HEK293 (cell line): ENCODE results near the gene ALOXE3.

Experiments
- CTCF ChIA-PET: fragments of 350-600 bp; formaldehyde crosslinking; extraction: SDS; loops from one replicate; lab custom pipeline; 2021; ENCODE audit warnings: antibody characterized with exemption; lab: Yijun Ruan, JAX
- POLR2A ChIA-PET: fragments of 300-600 bp; formaldehyde crosslinking; extraction: SDS; loops from one replicate; lab custom pipeline; 2020; ENCODE audit warnings: antibody characterized with exemption, inconsistent platforms; lab: Yijun Ruan, JAX
- H3K27ac ChIP-seq: fragments of 200-500 bp; sonication (Bioruptor generic); 2 replicates; pipeline ENCODE4 v1.5.1; 2014; ENCODE audit warnings: low read depth, low read length, control low read depth, inconsistent platforms; ENCODE audit errors: extremely low read depth
- H3K36me3 ChIP-seq, 2 experiments: fragments of 200-500 bp in 1 of 2; sonication (Bioruptor generic) in 1 of 2; 1 replicate in 1 of 2; 2 replicates in 1 of 2; pipeline ENCODE4 v1.5.1; 2014 to 2017; ENCODE audit warnings: inconsistent platforms in 2 of 2, low read length in 2 of 2; ENCODE audit not compliant: control insufficient read depth in 2 of 2, insufficient read depth in 1 of 2
- H3K4me1 ChIP-seq: fragments of 200-500 bp; sonication (Bioruptor generic); 2 replicates; pipeline ENCODE4 v1.5.1; 2014; ENCODE audit warnings: mild to moderate bottlenecking, low read length, inconsistent platforms; ENCODE audit not compliant: control insufficient read depth, insufficient read depth
- H3K4me3 ChIP-seq: 2 replicates; pipeline ENCODE4 v1.5.1; 2011; ENCODE audit warnings: low read depth, mild to moderate bottlenecking, control low read depth, low read length, moderate library complexity
- H3K9me3 ChIP-seq: fragments of 200-500 bp; sonication (Bioruptor generic); 2 replicates; pipeline ENCODE4 v1.5.1; 2014; ENCODE audit warnings: low read depth, low read length, inconsistent platforms; ENCODE audit not compliant: control insufficient read depth, insufficient read depth
- KLF10 ChIP-seq: fragments of 450-650 bp; IDR thresholded peaks from 2 replicates; pipeline ENCODE4 v1.5.1; 2018; ENCODE audit warnings: missing biosample characterization, mild to moderate bottlenecking, missing genetic modification characterization
- OVOL3 ChIP-seq: fragments of 450-650 bp; formaldehyde crosslinking; IDR thresholded peaks from 2 replicates; pipeline ENCODE4 v1.5.1; 2016; ENCODE audit warnings: missing biosample characterization, missing genetic modification characterization
- SP7 ChIP-seq: fragments of 450-650 bp; formaldehyde crosslinking; IDR thresholded peaks from 2 replicates; pipeline ENCODE4 v1.5.1; 2016; ENCODE audit warnings: missing biosample characterization, missing genetic modification characterization
- TCF7L2 ChIP-seq: IDR thresholded peaks from 2 replicates; pipeline ENCODE4 v1.6.1; 2011; ENCODE audit warnings: low read depth, mild to moderate bottlenecking, inconsistent platforms, low read length, moderate library complexity, borderline replicate concordance
- ZBTB17 ChIP-seq: fragments of 450-650 bp; formaldehyde crosslinking; IDR thresholded peaks from 2 replicates; pipeline ENCODE4 v1.5.1; 2016; ENCODE audit warnings: missing biosample characterization, missing genetic modification characterization
- ZBTB20 ChIP-seq: fragments of 450-650 bp; formaldehyde crosslinking; IDR thresholded peaks from 2 replicates; pipeline ENCODE4 v1.5.1; 2016; ENCODE audit warnings: missing biosample characterization, missing genetic modification characterization
- ZIC2 ChIP-seq: fragments of 450-650 bp; formaldehyde crosslinking; IDR thresholded peaks from 2 replicates; pipeline ENCODE4 v1.5.1; 2016; ENCODE audit warnings: missing biosample characterization, missing genetic modification characterization
- ZNF10 ChIP-seq: fragments of 450-650 bp; formaldehyde crosslinking; IDR thresholded peaks from 2 replicates; pipeline ENCODE4 v1.5.1; 2017; ENCODE audit warnings: missing biosample characterization, missing genetic modification characterization
- ZNF2 ChIP-seq: fragments of 450-650 bp; formaldehyde crosslinking; IDR thresholded peaks from 2 replicates; pipeline ENCODE4 v1.5.1; 2016; ENCODE audit warnings: missing biosample characterization, missing genetic modification characterization
- ZNF24 ChIP-seq: fragments of 450-650 bp; formaldehyde crosslinking; IDR thresholded peaks from 2 replicates; pipeline ENCODE4 v1.5.1; 2016; ENCODE audit warnings: missing biosample characterization, missing genetic modification characterization
- ZNF394 ChIP-seq: fragments of 450-650 bp; formaldehyde crosslinking; IDR thresholded peaks from 2 replicates; pipeline ENCODE4 v1.5.1; 2016; ENCODE audit warnings: missing biosample characterization, missing genetic modification characterization, mild to moderate bottlenecking, moderate library complexity, borderline replicate concordance
- ZNF660 ChIP-seq: fragments of 450-650 bp; IDR thresholded peaks from 2 replicates; pipeline ENCODE4 v1.5.1; 2018; ENCODE audit warnings: missing biosample characterization, mild to moderate bottlenecking, missing genetic modification characterization
- ZNF792 ChIP-seq: fragments of 450-650 bp; formaldehyde crosslinking; IDR thresholded peaks from 2 replicates; pipeline ENCODE4 v1.5.1; 2016; ENCODE audit warnings: missing biosample characterization, missing genetic modification characterization
- ZSCAN30 ChIP-seq: fragments of 450-650 bp; IDR thresholded peaks from 2 replicates; pipeline ENCODE4 v1.5.1; 2018; ENCODE audit warnings: missing biosample characterization, mild to moderate bottlenecking, missing genetic modification characterization, moderate library complexity
- TF ChIP-seq, protein P1 (sequence below): fragments of 450-650 bp; formaldehyde crosslinking; IDR thresholded peaks from 2 replicates; pipeline ENCODE4 v1.5.1; 2016; ENCODE audit warnings: missing biosample characterization, missing genetic modification characterization
- TF ChIP-seq, protein P2 (sequence below): fragments of 450-650 bp; formaldehyde crosslinking; IDR thresholded peaks from 2 replicates; pipeline ENCODE4 v1.5.1; 2017; ENCODE audit warnings: missing biosample characterization, mild to moderate bottlenecking, missing genetic modification characterization, moderate library complexity
- TF ChIP-seq, protein P3 (sequence below): fragments of 450-650 bp; formaldehyde crosslinking; IDR thresholded peaks from 2 replicates; pipeline ENCODE4 v1.5.1; 2016; ENCODE audit warnings: missing biosample characterization, missing genetic modification characterization, borderline replicate concordance
- TF ChIP-seq, protein P4 (sequence below): fragments of 450-650 bp; formaldehyde crosslinking; IDR thresholded peaks from 2 replicates; pipeline ENCODE4 v1.5.1; 2016; ENCODE audit warnings: missing biosample characterization, missing genetic modification characterization

Gene ALOXE3

DNA sequence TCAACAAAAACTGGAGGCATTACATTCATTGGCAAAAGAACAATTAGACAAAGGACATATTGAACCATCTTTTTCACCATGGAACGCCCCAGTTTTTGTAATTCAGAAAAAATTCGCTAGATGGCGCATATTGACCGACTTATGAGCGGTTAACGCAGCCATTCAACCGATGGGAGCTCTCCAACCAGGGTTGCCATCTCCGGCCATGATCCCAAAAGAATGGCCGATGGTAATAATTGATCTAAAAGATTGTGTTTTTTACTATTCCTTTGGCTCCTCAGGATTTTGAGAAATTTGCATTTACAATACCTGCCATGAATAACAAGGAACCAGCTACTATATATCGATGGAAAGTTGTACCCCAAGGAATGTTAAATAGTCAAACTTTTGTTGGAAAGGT lies 58.0 kb downstream of the ALOXE3 start (continued):
- TF ChIP-seq, protein P1, sequence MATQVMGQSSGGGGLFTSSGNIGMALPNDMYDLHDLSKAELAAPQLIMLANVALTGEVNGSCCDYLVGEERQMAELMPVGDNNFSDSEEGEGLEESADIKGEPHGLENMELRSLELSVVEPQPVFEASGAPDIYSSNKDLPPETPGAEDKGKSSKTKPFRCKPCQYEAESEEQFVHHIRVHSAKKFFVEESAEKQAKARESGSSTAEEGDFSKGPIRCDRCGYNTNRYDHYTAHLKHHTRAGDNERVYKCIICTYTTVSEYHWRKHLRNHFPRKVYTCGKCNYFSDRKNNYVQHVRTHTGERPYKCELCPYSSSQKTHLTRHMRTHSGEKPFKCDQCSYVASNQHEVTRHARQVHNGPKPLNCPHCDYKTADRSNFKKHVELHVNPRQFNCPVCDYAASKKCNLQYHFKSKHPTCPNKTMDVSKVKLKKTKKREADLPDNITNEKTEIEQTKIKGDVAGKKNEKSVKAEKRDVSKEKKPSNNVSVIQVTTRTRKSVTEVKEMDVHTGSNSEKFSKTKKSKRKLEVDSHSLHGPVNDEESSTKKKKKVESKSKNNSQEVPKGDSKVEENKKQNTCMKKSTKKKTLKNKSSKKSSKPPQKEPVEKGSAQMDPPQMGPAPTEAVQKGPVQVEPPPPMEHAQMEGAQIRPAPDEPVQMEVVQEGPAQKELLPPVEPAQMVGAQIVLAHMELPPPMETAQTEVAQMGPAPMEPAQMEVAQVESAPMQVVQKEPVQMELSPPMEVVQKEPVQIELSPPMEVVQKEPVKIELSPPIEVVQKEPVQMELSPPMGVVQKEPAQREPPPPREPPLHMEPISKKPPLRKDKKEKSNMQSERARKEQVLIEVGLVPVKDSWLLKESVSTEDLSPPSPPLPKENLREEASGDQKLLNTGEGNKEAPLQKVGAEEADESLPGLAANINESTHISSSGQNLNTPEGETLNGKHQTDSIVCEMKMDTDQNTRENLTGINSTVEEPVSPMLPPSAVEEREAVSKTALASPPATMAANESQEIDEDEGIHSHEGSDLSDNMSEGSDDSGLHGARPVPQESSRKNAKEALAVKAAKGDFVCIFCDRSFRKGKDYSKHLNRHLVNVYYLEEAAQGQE: peak; percentile 88
- 0 out of 2 replicates have a peak, but pooled peaks have one; percentile 16 for TF ChIP-seq KLF10 (tag by site-specific recombination)
- TF ChIP-seq TCF7L2: no peak
- no peak for TF ChIP-seq ZNF792
- no peak for TF ChIP-seq ZNF10
- TF ChIP-seq ZNF660 (tag by site-specific recombination): peak; percentile 67; the same call in 1 of the 2 replicates
- TF ChIP-seq ZNF394 (tag by site-specific recombination): no peak
- TF ChIP-seq, all 188 proteins: peak for 9

DNA sequence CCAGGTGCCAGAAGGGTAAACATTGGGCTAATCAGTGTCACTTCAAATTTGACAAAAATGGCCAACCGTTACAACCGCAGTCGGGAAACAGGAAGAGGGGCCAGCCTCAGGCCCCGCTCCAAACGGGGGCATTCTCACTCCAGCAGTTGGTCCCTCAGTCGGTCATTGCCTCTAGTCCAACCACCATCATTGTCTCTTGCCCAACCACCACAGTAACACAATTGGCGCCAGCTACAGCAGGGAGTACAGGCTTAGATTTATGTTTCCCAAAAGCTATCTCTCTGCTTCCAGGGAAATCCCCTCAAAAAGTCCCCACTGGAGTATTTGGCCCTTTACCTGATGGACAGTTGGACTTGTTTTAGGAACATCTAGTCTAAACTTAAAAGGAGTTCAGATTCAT lies 59.2 kb downstream of the ALOXE3 start:
- CTCF ChIA-PET: interaction anchor here (0.6 to 7.9 kb wide), 32 partner anchors 11 to 836 kb away, joined by 3 to 214 read pairs (median 4); partner anchors contain the start of genes ALOXE3 and AURKB
- H3K4me3 ChIP-seq: no peak overlapping the region
- H3K9me3 ChIP-seq: no peaks in the 10 kb centered on the region
- H3K36me3 ChIP-seq: no peaks in the 10 kb centered on the region
- TF ChIP-seq ZBTB20 (tag by site-specific recombination): no peak
- TF ChIP-seq, protein P2, sequence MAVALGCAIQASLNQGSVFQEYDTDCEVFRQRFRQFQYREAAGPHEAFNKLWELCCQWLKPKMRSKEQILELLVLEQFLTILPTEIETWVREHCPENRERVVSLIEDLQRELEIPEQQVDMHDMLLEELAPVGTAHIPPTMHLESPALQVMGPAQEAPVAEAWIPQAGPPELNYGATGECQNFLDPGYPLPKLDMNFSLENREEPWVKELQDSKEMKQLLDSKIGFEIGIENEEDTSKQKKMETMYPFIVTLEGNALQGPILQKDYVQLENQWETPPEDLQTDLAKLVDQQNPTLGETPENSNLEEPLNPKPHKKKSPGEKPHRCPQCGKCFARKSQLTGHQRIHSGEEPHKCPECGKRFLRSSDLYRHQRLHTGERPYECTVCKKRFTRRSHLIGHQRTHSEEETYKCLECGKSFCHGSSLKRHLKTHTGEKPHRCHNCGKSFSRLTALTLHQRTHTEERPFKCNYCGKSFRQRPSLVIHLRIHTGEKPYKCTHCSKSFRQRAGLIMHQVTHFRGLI (tag by site-specific recombination): peak; percentile 52; the same call in 1 of the 2 replicates
- TF ChIP-seq, all 188 proteins: peak for 1
- POLR2A ChIA-PET: interaction anchor here (1.5 kb wide), 1 partner anchor 151 kb away, joined by 4 read pairs; the partner anchor contains the start of gene AURKB
- Histone ChIP-seq H3K27ac (no peak overlapping the region), H3K4me1 (peaks cover 15% of the 10 kb centered on the region)

DNA sequence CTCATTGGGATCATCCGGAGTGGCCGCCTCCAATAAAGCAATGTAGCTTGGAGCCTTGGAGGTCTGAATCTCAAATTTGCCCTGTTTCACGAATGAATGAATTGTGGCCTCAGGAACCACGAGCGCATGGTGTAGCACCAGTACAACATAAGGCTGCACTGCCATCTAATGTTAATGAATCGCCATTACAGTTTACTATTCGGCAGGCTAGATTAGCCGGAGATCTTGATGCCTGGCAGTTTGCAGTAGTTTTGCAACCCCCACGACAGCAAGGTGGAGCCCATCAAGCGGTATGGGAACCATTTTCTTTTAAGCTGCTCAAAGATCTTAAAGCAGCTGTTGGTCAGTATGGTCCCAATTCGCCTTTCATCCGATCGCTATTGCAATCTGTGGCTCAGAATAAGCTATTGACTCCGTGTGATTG lies 60.6 kb downstream of the ALOXE3 start:
- no peak overlapping the region for H3K4me3 ChIP-seq
- H3K36me3 ChIP-seq: no peaks in the 10 kb centered on the region
- H3K27ac ChIP-seq: no peak overlapping the region
- peaks cover 5% of the 10 kb centered on the region; the same call in 1 of the 2 replicates for H3K4me1 ChIP-seq
- CTCF ChIA-PET: interaction anchor here (0.5 to 7.9 kb wide), 77 partner anchors 8 to 1012 kb away, joined by 3 to 214 read pairs (median 5); partner anchors contain the start of genes ALOXE3, CNTROB, CYB5D1 and GUCY2D
- no peaks in the 10 kb centered on the region for H3K9me3 ChIP-seq
- POLR2A ChIA-PET: interaction anchor here (0.6 to 1.5 kb wide), 4 partner anchors 68 to 311 kb away, joined by 3 to 4 read pairs (median 4); no protein-coding TSS in a partner anchor
- TF ChIP-seq, protein P3, sequence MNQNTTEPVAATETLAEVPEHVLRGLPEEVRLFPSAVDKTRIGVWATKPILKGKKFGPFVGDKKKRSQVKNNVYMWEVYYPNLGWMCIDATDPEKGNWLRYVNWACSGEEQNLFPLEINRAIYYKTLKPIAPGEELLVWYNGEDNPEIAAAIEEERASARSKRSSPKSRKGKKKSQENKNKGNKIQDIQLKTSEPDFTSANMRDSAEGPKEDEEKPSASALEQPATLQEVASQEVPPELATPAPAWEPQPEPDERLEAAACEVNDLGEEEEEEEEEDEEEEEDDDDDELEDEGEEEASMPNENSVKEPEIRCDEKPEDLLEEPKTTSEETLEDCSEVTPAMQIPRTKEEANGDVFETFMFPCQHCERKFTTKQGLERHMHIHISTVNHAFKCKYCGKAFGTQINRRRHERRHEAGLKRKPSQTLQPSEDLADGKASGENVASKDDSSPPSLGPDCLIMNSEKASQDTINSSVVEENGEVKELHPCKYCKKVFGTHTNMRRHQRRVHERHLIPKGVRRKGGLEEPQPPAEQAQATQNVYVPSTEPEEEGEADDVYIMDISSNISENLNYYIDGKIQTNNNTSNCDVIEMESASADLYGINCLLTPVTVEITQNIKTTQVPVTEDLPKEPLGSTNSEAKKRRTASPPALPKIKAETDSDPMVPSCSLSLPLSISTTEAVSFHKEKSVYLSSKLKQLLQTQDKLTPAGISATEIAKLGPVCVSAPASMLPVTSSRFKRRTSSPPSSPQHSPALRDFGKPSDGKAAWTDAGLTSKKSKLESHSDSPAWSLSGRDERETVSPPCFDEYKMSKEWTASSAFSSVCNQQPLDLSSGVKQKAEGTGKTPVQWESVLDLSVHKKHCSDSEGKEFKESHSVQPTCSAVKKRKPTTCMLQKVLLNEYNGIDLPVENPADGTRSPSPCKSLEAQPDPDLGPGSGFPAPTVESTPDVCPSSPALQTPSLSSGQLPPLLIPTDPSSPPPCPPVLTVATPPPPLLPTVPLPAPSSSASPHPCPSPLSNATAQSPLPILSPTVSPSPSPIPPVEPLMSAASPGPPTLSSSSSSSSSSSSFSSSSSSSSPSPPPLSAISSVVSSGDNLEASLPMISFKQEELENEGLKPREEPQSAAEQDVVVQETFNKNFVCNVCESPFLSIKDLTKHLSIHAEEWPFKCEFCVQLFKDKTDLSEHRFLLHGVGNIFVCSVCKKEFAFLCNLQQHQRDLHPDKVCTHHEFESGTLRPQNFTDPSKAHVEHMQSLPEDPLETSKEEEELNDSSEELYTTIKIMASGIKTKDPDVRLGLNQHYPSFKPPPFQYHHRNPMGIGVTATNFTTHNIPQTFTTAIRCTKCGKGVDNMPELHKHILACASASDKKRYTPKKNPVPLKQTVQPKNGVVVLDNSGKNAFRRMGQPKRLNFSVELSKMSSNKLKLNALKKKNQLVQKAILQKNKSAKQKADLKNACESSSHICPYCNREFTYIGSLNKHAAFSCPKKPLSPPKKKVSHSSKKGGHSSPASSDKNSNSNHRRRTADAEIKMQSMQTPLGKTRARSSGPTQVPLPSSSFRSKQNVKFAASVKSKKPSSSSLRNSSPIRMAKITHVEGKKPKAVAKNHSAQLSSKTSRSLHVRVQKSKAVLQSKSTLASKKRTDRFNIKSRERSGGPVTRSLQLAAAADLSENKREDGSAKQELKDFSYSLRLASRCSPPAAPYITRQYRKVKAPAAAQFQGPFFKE (tag by site-specific recombination): no peak
- peak; percentile 73; the same call in 1 of the 2 replicates for TF ChIP-seq ZSCAN30
- TF ChIP-seq ZNF24 (tag by site-specific recombination): peak; percentile 95
- TF ChIP-seq SP7 (tag by site-specific recombination): 0 out of 2 replicates have a peak, but pooled peaks have one; percentile 16
- TF ChIP-seq ZNF2 (tag by site-specific recombination): peak; percentile 87
- 0 out of 2 replicates have a peak, but pooled peaks have one; percentile 57 for TF ChIP-seq ZNF660 (tag by site-specific recombination)
- peak; percentile 81 for TF ChIP-seq ZBTB17 (tag by site-specific recombination)
- TF ChIP-seq OVOL3 (tag by site-specific recombination): no peak
- TF ChIP-seq, protein P4, sequence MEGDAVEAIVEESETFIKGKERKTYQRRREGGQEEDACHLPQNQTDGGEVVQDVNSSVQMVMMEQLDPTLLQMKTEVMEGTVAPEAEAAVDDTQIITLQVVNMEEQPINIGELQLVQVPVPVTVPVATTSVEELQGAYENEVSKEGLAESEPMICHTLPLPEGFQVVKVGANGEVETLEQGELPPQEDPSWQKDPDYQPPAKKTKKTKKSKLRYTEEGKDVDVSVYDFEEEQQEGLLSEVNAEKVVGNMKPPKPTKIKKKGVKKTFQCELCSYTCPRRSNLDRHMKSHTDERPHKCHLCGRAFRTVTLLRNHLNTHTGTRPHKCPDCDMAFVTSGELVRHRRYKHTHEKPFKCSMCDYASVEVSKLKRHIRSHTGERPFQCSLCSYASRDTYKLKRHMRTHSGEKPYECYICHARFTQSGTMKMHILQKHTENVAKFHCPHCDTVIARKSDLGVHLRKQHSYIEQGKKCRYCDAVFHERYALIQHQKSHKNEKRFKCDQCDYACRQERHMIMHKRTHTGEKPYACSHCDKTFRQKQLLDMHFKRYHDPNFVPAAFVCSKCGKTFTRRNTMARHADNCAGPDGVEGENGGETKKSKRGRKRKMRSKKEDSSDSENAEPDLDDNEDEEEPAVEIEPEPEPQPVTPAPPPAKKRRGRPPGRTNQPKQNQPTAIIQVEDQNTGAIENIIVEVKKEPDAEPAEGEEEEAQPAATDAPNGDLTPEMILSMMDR: peak; percentile 73
- no peak for TF ChIP-seq ZIC2 (tag by site-specific recombination)
